SK-N-MC (cell line): ENCODE measurements around the gene SUZ12.
"Not testable (repeated sequence)": the region's sequence is repeated elsewhere in the genome, so short reads cannot be mapped to it uniquely, and the experiment has no call there.

Experiments used
- DNase-seq: peaks from one replicate; pipeline ENCODE4 v3.0.0-alpha.2; 2011; ENCODE audit warnings: low read depth, low spot score
- H3K27ac ChIP-seq: fragments of 200-600 bp; sonication (generic); 2 replicates; pipeline ENCODE4 v1.5.1; 2016; ENCODE audit warnings: mixed run types
- H3K36me3 ChIP-seq: fragments of 200-600 bp; sonication (generic); 2 replicates; pipeline ENCODE4 v1.6.1; 2017; ENCODE audit warnings: antibody characterized with exemption, low read length, mixed read lengths; ENCODE audit not compliant: insufficient read depth
- H3K4me3 ChIP-seq: fragments of 200-600 bp; sonication (generic); 2 replicates; pipeline ENCODE4 v1.5.1; 2016
- H3K9ac ChIP-seq: fragments of 200-600 bp; sonication (generic); 2 replicates; pipeline ENCODE4 v1.8.0; 2017; ENCODE audit warnings: mixed run types, mixed read lengths; ENCODE audit not compliant: insufficient read length
- H3K9me3 ChIP-seq: fragments of 200-600 bp; sonication (generic); 2 replicates; pipeline ENCODE4 v1.6.1; 2017; ENCODE audit warnings: low read depth, mild to moderate bottlenecking, antibody characterized with exemption, low read length, moderate library complexity, mixed read lengths
- EZH2 ChIP-seq: fragments of 200-600 bp; sonication (generic); IDR thresholded peaks from one replicate; pipeline ENCODE4 v1.6.1; 2017; ENCODE audit warnings: antibody characterized with exemption
- FOXP2 ChIP-seq: optimal IDR thresholded peaks from 2 replicates; pipeline ENCODE3; 2011; ENCODE audit warnings: mild to moderate bottlenecking, moderate library complexity; ENCODE audit not compliant: insufficient read depth; ENCODE audit errors: extremely low read length, control extremely low read depth
- POLR2AphosphoS5 ChIP-seq: IDR thresholded peaks from 2 replicates; pipeline ENCODE4 v1.6.1; 2012; ENCODE audit warnings: mild to moderate bottlenecking, low read depth, low read length, borderline replicate concordance

SUZ12 gene

DNA sequence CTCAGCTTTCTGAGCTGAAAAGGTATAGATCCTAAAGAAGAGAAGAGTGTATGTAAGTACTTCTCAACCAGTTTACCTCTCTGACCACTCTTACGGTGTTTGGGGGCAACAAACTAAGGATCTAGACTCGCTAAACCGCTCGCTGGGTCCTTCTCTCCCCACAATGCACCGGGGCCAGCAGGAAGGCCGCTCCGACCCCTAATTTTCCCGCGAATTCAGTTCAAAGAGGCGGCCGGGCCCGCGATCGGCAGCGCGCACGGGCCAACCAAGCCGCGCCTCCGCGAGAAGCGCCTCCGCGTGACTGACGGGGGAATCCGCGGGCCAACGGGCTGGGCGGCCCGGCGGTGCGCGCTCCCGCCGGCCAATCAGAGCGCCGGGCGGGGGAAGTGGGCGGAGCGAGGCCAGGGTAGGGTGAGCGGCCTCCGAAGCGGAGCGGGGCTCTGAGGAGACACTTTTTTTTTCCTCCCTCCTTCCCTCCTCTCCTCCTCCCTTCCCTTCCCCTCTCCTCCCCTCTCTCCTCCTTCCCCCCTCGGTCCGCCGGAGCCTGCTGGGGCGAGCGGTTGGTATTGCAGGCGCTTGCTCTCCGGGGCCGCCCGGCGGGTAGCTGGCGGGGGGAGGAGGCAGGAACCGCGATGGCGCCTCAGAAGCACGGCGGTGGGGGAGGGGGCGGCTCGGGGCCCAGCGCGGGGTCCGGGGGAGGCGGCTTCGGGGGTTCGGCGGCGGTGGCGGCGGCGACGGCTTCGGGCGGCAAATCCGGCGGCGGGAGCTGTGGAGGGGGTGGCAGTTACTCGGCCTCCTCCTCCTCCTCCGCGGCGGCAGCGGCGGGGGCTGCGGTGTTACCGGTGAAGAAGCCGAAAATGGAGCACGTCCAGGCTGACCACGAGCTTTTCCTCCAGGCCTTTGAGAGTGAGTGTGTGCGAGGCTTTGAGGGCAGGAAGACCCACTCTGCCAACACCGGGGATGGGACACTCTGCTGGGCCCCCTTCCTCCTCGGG, at the start of gene SUZ12:
Gene SUZ12, plus strand, starts transcription at position 393 of the 995 bp plus-strand sequence. Its CDS starts 240 bp downstream, at position 633.
- H3K27ac ChIP-seq = peak within 1 kb of the TSS; percentile 88

DNA sequence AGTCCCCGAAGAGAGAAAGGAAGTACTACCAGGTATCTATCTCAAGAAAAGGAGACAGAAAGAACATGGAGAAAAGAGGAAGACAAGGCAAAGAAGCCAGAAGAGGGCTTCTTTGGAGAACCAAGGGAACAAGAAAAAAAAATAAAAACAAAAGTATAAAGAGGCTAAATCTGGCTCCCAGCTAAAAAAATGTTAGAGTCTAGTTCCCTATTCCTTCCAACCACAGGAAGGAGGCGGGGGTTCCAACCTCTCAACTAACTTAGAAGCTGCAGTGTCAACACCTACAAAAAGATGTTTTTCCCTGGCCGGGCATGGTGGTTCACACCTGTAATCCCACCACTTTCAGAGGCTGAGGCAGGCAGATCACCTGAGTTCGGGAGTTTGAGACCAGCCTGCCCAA, 48.7 kb upstream of the SUZ12 start:
- Histone ChIP-seq H3K9me3 (no peaks in the 10 kb centered on the region), H3K4me3 (no peak overlapping the region), H3K36me3 (peaks cover 75% of the 10 kb centered on the region), H3K9ac (no peak overlapping the region), H3K27ac (no peak overlapping the region)
- TF ChIP-seq FOXP2 = no peak
- no peak for TF ChIP-seq POLR2AphosphoS5
- no peak for TF ChIP-seq EZH2
- DNase-seq = no peak

More for the DNA sequence above, at the start of gene SUZ12:
- H3K36me3 ChIP-seq = peaks cover 25% of the 10 kb centered on the region
- not testable (repeated sequence) for H3K9me3 ChIP-seq
- DNase-seq = peak; percentile 22
- peak; percentile 74 for TF ChIP-seq POLR2AphosphoS5
- peak within 1 kb of the TSS; percentile 84 for H3K4me3 ChIP-seq
- H3K9ac ChIP-seq = peak within 1 kb of the TSS; percentile 89

DNA sequence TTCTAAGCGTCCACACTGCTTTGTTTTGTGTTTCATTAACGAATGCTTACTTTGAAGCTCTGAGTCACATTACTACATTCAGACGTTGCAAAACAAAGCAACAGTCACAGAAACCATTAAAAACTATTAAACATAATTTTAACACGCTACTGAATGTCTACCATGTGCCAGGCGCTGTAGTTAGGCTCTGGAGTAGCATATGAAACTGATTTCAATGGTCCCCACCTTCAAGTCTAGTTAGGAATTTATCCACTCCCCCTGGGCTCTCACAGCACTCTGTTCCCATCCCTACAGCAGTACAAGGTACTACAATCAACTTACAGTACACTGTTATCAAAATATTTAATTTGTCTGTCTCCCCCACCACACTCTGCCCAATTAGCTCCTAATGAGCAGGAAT, 35.9 kb upstream of the SUZ12 start:
- Histone ChIP-seq H3K27ac (no peak overlapping the region), H3K9me3 (no peaks in the 10 kb centered on the region), H3K4me3 (peak overlapping the region; percentile 91), H3K9ac (peak overlapping the region; percentile 97), H3K36me3 (peaks cover 30% of the 10 kb centered on the region)
- TF ChIP-seq FOXP2 (no peak), EZH2 (no peak), POLR2AphosphoS5 (no peak)
- no peak for DNase-seq

DNA sequence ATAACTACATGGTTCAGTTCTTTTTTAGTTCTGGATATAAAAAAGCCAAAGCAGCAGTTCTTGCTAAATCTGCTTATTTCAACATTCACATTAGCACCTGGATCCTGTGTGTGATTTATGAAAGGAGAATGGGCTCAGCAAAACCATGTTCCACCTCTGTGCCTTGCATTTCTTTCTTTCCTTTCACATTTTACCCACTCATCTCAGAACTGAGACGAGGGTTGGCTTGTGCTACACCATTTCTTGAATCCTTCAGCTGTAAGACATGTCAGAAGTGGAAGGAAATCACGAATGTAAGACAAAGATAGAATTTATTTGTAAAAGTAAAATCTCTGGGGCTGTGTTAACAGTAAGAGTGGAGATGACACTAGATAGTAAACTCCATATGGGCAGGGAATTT, 34.1 kb upstream of the SUZ12 start:
- TF ChIP-seq FOXP2 (no peak), POLR2AphosphoS5 (no peak), EZH2 (no peak)
- Histone ChIP-seq H3K27ac (0 out of 2 replicates have a peak overlapping the region, but pooled peaks have one; percentile 15), H3K4me3 (no peak overlapping the region), H3K9ac (no peak overlapping the region), H3K36me3 (peaks cover 20% of the 10 kb centered on the region), H3K9me3 (no peaks in the 10 kb centered on the region)
- DNase-seq = no peak

DNA sequence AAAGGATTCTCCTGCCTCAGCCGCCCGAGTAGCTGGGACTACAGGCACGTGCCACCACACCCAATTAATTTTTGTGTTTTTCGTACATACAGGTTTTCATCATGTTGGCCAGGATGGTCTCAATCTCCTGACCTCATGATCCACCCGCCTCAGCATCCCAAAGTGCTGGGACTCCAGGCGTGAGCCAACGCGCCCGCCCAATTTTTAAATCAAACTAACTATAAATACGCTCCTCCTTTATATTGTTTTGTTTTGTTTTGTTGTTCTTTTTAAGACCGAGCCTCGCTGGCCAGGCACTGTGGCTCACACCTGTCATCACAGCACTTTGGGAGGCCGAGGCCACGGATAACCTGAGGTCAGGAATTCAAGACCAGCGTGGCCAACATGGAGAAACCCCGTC, 33.4 kb upstream of the SUZ12 start:
- Histone ChIP-seq H3K27ac (no peak overlapping the region), H3K9me3 (no peaks in the 10 kb centered on the region)

DNA sequence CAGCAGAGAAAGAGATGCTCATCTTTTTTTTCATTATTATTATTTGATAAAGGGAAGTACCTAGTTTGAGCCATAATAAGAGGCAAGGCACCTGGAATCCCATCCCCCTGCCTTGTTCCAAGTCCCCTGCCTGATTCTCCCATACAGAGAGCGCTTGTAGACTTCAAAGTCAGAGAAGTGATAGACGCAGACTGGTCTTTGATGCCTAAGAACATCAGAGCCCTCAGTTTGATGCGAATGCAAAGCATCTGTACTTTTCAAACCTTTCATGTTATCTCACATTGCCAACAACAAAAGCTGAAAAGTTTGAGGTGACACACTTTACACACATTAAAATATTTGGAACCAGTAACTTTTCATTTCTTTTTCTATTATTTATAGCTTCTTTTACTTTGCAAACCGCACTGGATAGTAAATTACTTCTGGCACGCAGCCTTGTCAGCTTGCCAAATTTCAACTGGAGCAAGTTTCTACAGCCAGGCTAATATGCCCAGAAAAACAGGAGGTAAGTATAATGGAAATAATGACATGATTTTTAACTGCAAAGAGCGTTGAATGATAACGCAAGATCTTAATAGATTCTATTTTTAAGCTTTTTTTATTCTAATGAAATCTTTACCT, 29.4 kb upstream of the SUZ12 start:
- no peaks in the 10 kb centered on the region for H3K9me3 ChIP-seq
- H3K27ac ChIP-seq = peak overlapping the region; percentile 67; the same call in 1 of the 2 replicates
- no peak for DNase-seq

More for the DNA sequence above, 33.4 kb upstream of the SUZ12 start:
- Histone ChIP-seq H3K9ac (no peak overlapping the region), H3K4me3 (no peak overlapping the region), H3K36me3 (peaks cover 12% of the 10 kb centered on the region)
- TF ChIP-seq FOXP2 (no peak), EZH2 (no peak), POLR2AphosphoS5 (no peak)
- DNase-seq = no peak

DNA sequence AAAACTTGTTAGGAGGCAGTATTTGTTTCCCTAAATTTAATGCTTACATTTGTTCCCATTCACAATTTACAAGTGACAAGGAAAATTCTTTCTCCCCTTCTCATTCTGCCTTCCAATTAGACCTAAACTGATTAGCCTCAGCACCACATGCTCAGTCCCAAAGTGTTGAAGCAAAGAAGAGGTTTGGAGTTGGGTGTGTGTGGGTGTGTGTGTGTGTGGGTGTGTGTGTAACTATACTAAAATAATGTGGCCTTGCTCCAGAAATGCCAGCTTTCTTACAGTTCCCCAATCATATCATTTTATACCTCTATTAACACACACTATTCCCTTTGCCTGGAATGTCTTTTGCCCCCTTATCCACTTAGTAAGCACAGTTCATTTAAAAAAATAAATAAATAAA, 28.4 kb upstream of the SUZ12 start:
- H3K36me3 ChIP-seq = no peaks in the 10 kb centered on the region
- DNase-seq = no peak
- peak overlapping the region; percentile 67 for H3K27ac ChIP-seq
- no peak overlapping the region for H3K9ac ChIP-seq
- no peaks in the 10 kb centered on the region for H3K9me3 ChIP-seq
- H3K4me3 ChIP-seq = no peak overlapping the region; the same call in 1 of the 2 replicates
- no peak for TF ChIP-seq FOXP2
- no peak for TF ChIP-seq POLR2AphosphoS5
- no peak for TF ChIP-seq EZH2

More for the DNA sequence above, 29.4 kb upstream of the SUZ12 start:
- Histone ChIP-seq H3K9ac (peak overlapping the region; percentile 54), H3K36me3 (no peaks in the 10 kb centered on the region), H3K4me3 (peak overlapping the region; percentile 64)
- TF ChIP-seq POLR2AphosphoS5 = no peak
- no peak for TF ChIP-seq EZH2
- no peak for TF ChIP-seq FOXP2

DNA sequence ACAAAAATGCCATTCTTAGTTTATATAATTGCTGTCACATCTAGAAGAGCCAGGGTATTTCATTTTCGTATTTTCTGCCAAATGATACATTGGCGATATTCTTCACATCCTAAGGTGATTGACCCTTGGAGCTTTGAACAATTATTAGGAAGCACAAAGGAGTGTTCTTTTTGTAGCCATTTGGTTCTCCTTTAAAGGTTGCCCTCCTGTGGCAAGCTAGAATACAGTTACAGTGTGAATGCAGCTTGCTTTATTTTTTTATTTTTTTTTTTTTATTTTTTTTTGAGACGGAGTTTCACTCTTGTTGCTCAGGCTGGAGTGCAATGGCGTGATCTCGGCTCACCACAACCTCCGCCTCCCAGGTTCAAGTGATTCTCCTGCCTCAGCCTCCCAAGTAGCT, 24.1 kb upstream of the SUZ12 start:
- H3K9me3 ChIP-seq, H3K36me3 ChIP-seq, H3K27ac ChIP-seq, H3K4me3 ChIP-seq, H3K9ac ChIP-seq, DNase-seq: not testable (repeated sequence)
